IPS DF 4.7 (cell line): ENCODE measurements around the gene C2CD4C.
"Not testable (repeated sequence)": the region's sequence is repeated elsewhere in the genome, so short reads cannot be mapped to it uniquely, and the experiment has no call there.

Experiments
- DNase-seq: peaks from one replicate; pipeline ENCODE4 v3.0.0-alpha.2; 2013; ENCODE audit warnings: low spot score; ENCODE audit errors: extremely low read depth

Gene C2CD4C

DNA sequence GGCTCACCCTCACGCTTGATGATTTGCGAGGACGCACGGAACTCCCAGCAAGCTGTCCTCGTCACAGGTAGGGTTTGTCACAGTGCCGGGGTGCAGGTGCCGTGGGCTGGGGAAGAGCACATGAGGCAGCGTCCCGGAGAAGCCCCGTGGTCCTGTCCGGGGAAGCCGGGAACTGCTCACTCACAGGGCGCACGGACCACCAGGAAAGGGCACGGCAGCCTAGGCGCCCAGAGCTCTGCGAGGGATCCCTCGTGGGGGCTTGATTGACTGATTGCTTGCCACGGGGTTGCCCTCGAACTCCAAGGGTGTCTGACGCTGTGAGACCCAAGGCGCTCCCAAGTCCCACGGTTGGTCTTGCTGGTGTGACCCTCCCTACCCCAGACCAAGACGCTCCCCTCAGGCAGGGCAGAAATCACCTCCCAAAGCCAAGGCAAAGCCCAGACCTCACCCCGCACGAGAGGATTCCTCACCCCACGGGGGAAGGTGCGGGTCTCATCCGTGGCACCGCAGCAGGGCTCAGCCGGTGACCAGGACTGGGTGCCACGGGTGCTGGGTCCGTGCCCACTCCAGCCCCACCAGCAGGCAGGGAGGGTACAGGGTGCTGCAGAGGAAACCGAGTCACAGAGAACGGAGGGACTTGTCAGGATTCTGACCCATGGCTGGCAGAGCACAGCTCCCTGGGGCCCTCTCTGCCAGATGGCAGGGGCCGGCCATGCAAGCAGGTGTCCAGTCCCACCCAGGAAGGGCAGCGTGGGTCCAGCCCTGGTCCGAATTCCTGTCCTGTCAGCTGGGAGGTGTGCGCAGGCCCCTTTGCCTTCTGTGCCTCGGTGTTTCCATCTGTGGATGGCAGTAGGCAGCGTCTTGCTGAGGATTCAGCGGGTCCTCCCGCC lies 7.7 kb downstream of the C2CD4C start:
- DNase-seq, result no peak

DNA sequence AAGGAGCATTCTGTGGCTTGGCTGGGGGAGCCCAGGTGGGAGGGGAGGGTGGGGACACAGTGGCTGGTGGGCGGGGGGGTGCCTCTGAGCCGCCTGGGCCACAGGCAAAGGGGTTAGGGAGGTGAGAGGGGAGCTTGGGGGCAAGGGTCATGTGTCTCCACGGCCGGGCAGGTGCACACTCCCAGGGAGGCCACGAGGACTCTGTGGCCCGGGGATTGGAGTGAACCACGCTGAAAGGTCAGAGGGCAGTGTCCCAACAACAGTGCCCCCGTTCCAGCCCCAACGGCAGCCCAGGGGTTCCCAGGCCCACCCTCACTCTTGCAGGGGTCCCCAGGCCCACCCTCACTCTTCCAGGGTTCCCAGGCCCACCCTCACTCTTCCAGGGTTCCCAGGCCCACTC lies 9.6 kb downstream of the C2CD4C start:
- no peak for DNase-seq

DNA sequence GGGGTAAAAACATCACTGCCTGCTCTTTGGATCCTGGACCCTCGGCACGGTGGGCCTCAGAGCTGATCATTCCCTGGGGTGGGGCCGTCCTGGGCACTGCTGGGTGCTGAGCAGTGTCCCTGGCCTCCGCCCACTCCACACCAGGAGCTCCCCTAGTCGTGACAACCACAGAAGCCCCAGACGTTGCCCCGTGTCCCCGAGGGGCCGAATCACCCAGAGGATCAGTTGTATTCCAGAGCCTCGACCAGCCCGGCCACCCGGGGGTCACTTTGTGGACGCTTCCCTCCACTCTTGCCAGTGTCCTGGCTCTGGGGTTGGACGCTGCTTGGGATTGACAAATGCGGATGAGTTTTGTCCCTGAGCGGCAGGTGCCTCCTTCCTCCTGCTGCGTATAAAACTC lies 10.2 kb downstream of the C2CD4C start:
- DNase-seq, result no peak

DNA sequence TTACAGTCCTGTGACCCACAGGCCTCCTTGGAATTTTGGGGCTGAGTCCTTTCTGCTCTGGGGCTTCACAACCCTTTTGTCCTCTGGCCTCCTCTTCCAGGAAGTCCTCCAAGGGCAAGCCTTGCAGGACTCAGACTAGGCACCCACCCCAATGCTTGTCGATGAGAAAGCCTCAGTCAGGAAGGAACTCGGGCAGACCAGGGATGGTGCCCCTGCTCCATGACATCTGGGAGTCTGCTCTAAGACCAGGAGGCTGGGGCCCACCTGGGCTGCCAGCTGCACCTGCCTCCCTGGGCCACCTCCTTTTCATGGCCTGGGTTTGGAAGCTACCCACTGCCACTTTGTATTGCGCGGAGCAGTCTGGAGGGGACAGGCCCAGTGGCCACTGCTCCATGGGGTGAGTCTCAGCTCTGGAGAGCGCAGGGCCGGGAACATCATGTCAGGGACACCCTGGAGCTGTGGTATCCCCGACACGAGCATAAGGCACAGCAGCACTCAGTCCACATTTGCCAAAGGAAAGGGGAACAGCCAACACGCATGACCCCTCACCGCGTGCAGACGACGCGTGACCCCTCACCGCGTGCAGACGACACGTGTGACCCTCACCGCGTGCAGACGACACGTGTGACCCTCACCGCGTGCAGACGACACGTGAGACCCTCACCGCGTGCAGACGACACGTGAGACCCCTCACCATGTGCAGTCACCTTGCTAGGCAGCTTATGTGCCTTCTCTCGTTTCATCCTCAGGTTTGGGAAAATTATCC lies 10.8 kb downstream of the C2CD4C start:
- DNase-seq, result no peak

DNA sequence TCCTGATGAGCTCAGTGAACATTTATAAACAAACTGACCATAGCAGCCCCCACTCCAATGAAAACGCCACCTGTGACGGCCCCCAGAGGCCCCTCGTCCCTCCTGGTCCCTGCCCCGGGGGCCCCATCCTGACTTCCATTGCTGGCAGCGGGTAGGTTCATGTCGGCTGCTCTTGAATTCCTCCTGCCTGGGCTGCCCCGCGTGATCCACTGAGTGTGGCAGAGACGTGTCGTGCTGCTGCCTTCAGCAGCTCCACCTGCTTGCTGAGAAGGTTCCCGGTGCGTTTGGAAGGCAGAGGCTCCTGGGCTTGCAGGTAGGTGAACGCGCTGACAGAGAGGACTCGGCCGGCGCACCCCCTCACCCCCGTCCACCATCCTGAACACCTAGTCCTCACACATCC lies 11.6 kb downstream of the C2CD4C start:
- no peak for DNase-seq

DNA sequence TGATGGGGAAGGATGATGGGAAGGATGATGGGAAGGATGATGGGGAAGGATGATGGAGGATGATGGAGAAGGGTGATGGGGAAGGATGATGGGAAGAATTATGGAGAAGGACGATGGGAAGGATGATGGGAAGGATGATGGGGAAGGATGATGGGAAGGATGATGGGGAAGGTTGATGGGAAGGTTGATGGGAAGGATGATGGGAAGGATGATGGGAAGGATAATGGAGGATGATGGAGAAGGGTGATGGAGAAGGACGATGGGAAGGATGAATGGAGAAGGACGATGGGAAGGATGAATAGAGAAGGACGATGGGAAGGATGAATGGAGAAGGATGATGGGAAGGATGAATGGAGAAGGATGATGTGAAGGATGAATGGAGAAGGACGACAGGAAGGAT lies 13.5 kb downstream of the C2CD4C start:
- DNase-seq, result no peak

DNA sequence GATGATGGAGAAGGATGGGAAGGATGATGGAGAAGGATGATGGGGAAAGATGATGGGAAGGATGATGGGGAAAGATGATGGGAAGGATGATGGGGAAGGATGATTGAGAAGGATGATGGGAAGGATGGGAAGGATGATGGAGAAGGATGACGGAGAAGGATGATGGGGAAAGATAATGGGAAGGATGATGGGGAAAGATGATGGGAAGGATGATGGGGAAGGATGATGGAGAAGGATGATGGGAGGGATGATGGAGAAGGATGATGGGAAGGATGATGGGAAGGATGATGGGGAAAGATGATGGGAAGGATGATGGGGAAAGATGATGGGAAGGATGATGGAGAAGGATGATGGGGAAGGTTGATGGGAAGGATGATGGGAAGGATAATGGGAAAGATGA lies 14.1 kb downstream of the C2CD4C start:
- not testable (repeated sequence) for DNase-seq

DNA sequence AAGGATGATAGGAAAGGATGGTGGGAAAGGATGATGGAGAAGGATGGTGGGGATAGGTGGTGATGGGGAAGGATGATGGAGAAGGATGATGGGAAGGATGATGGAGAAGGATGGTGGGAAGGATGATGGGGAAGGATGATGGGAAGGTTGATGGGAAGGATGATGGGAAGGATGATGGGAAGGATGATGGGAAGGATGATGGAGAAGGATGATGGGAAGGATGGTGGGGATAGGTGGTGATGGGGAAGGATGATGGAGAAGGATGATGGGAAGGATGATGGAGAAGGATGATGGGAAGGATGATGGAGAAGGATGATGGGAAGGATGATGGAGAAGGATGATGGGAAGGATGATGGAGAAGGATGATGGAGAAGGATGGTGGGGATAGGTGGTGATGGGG lies 15.4 kb downstream of the C2CD4C start:
- not testable (repeated sequence) for DNase-seq

DNA sequence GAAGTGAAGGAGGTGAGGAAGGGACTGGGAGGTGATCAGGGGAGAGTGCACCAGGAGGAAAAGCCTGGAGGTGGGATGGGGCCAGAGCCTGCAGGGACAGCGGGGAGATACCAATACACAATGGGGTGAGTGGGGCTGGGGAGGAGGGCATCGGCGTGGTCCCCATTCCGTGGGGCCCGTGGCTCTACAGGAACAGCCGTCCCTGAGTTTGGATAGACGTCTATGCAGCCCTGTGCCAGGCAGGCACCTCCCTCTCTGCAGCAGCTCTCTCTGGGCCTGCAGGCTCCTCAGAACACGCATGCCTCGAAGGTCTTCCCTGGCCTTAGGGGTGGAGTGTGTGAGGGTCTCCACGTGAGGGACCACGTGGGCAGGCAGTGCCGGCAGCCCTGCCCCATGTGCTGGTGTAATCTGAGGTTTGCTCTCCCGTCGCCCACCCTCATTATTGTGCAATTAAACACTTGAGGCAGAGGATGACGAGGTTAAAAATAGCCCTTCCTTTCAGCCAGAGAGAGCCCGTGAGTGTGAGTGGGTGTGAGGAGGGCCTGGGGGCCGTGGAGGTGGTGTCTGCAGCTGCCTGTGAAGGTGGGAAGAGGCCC lies 16.5 kb downstream of the C2CD4C start:
- no peak for DNase-seq

DNA sequence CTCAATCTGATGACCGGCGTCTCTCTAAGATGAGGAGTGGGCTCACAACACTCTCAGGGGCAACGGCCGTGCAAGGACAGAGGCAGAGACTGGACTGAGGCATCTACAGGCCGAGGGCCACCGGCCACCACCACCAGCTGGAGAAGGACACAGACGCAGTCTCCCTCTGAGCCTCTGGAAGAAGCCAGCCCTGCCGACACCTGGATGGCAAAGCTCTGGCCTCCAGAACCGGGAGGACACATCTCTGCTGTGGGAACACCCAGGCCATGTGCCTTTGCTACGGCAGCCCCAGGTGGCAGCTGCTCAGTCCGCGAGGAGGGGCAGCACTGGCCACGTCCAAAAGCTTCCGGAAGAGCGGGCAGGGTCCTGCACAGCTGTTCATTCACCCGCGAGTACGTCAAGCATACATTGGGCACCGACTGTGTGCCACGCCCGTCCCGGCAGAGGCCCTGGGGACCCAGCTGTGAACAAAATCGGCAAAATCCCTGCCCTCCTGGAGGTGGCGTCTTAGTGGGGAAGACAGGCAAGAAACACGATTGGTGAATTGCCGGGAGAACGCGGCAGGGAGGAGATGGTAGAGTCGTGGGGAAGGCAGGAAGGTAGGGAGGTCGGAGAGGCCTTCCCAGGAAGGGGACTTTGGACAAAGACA lies 17.1 kb downstream of the C2CD4C start:
- no peak for DNase-seq

DNA sequence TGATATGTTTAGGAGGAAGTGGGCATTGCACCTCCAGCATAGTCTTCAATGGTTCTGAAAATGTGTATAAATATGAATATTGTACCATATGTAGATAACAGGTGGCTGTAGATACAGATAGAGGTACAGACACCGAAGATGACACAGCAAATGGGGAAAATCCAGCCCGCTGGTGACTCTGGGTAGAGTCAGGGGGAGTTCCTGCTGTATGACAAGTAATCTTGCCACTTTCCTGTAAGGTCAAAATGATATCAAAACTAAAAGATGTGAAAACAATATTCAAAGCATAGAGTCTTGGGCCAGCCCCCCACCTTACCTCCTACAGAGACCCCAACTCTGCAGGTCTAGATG lies 17.8 kb downstream of the C2CD4C start:
- DNase-seq, result no peak

DNA sequence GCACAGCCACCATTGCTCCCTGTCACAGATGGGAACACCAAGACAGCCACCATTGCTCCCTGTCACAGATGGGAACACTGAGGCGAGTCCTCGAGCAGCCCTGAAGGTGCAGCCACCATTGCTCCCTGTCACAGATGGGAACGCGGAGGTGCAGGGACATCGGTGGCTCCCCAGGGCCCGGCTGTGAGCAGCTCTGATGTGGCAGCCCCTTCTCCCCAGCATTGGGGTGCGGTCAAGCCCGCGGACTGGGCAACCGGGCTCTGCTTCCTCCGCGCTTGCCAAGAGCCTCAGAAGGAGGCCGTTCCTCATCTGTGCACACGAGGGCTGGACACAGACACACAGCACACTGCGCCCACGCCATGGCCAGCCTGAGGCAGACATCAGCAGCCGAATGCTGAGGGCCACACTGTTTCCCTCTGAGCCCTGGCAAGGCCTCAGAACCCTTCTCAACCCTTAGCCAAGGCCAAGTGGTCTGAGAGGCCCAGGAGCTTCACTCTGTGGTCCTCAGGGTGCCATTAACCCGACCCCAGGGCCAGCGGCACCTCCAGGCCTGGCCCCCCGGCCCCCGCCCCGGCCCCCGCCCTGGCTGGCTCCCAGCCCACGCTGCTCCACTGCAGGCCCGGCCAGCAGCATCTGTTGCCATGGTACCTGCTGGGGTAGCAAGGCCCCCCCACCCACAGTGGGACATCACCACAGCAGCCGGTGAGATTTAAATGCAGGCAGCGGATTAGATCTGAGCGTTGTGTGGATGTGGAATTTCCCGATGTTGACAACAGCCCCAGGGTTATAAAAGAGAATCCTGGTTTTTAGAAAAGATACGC lies 18.4 kb downstream of the C2CD4C start:
- DNase-seq, result no peak

DNA sequence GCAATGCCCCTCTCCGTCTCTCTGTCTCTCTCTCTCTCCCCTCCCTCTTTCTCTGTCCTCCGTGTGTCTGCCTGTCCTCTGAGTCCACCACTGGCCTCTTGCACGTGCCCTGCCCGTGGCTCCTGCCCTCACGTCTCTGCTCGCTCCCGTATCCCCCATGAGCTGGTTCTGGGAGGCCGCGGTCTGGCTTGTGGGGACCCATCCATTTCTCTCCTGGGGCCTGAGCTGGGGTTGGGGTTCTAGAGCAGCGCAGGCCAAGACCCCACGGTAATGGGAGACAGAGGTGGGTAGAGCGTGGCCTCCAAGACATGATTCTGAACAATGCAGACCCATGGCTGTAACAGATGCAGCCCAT lies 19.0 kb downstream of the C2CD4C start:
- DNase-seq, result no peak

DNA sequence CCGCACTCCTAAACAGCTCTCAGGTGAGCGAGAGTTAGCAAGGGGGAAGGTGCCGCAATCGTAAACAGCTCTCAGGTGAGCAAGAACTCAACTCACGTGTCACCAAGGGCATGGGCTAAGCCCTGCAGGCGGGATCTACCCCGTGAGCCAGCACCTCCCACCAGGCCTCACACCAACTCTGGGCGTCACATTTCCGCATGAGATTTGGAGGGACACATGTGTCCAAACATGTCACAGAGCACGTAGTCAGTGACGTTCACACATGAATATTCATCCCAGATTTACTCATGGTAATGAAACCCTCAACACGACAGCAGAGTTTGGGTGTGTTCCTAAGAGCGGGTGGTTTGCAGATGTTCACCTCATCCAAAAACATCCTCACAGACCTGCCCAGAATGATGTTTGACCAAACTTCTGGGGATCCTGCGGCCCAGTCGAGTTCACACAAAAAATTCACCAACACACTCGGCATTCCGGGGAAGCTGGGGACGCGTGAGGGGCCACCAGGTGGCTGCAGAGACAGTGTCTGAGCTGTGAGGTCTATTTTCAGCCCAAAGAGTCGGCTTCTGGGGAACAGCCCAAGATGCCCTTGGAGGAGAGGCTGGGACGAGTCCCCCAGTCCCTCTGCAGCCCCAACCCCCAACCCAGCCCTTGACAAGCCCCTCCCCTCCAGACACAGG lies 19.6 kb downstream of the C2CD4C start:
- no peak for DNase-seq

DNA sequence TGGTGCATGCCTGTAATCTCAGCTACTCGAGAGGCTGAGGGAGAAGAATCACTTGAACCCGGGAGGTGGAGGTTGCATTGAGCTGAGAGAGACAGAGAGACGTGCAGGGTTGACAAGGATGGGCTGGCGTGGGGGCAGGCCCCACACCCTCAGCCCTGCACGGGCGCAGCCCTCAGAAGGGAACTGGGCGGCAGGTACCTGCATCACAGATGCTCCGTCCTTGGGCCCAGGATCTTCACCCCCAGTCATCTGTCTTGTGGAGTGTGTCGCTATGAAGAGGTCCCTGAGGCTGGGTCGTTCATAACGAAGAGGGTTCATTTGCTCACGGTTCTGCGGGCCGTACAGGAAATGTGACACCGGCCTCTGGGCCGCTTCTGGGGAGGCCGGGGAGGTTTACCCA lies 20.3 kb downstream of the C2CD4C start:
- DNase-seq, result no peak

DNA sequence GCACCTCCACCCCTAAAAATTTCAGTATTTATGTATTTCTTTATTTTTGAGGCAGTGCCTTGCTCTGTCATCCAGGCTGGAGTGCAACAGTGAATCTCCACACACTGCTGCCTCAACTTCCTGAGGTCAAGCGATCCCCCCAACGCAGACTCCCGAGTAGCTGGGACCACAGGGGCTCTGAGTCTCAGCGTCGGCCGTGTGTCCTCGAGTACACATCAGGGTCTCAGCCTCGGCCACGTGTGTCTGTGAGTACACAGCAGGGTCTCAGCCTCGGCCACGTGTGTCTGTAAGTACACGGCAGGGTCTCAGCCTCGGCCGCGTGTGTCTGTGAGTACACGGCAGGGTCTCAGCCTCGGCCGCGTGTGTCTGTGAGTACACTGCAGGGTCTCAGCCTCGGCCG lies 21.2 kb downstream of the C2CD4C start:
- DNase-seq, result no peak

DNA sequence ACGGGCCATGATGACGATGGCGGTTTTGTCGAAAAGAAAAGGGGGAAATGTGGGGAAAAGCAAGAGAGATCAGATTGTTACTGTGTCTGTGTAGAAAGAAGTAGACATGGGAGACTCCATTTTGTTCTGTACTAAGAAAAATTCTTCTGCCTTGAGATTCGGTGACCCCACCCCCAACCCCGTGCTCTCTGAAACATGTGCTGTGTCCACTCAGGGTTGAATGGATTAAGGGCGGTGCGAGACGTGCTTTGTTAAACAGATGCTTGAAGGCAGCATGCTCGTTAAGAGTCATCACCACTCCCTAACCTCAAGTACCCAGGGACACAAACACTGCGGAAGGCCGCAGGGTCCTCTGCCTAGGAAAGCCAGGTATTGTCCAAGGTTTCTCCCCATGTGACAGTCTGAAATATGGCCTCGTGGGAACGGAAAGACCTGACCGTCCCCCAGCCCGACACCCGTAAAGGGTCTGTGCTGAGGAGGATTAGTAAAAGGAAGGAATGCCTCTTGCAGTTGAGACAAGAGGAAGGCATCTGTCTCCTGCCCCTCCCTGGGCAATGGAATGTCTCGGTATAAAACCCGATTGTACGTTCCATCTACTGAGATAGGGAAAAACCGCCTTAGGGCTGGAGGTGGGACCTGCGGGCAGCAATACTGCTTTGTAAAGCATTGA lies 22.2 kb downstream of the C2CD4C start:
- DNase-seq, result not testable (repeated sequence)

DNA sequence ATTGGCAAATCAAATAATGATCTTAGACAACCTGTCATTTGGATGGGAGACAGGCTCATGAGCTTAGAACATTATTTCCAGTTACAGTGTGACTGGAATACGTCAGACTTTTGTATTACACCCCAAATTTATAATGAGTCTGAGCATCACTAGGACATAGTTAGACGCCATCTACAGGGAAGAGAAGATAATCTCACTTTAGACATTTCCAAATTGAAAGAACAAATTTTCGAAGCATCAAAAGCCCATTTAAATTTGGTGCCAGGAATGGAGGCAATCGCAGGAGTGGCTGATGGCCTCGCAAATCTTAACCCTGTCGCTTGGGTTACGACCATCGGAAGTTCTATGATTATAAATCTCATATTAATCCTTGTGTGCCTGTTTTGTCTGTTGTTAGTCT lies 22.8 kb downstream of the C2CD4C start:
- DNase-seq, result not testable (repeated sequence)

DNA sequence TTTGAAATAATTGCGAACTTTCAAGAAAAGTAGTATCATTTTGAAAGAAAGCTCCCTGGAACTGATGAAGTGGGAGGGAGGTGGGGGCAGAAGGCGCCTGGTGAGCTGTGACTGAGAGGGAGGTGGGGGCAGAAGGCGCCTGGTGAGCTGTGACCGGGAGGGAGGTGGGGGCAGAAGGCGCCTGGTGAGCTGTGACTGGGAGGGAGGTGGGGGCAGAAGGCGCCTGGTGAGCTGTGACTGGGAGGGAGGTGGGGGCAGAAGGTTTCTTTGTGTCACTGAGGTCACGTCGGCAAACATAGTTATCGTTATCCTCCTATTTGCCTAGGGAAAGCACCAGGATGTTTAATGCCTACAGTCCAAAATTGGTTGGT lies 24.2 kb downstream of the C2CD4C start:
- no peak for DNase-seq
